ENCODE data around the gene ARHGAP18. TPM values are rescaled to one million over a fixed set of nuclear protein-coding genes. Genes with fewer than 3 reads are reported as not detected.

The ARHGAP18 gene
- total RNA-seq, 2 donors from 2014 or later, result 14.3 to 17.7 TPM

GRCh38 chr6:129747588-129748112 lies 37.7 kb upstream of the ARHGAP18 start:
- DNase-seq, result no peak

DNA sequence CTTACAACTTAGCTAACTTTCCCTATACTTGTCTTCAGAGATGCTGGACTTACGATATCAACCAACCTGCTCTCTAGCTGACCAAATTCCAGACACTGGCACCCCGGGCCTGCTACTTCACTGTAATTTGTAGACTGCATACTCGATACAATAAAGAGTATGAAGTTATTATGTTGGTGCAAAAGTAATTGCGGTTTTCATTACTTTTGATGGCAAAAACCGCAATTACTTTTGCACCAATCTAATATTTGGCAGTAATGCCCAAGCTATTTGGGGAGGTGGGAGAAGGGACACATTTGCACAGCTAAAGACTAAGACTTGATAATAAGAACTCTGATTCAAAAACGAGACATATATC lies 34.9 kb upstream of the ARHGAP18 start:
- Mint-ChIP-seq H3K4me3 (no peak overlapping the region), H3K9me3 (no peaks in the 10 kb centered on the region), H3K36me3 (ENCODE audit: low read depth) (no peaks in the 10 kb centered on the region), H3K4me1 (peaks cover 21% of the 10 kb centered on the region), H3K27me3 (ENCODE audit: insufficient read depth) (no peaks in the 10 kb centered on the region), H3K27ac (no peak overlapping the region)
- no peaks in the 10 kb centered on the region for H3K36me3 ChIP-seq (ENCODE audit: control insufficient read depth, insufficient read depth, low read length)
- no peaks in the 10 kb centered on the region for H3K27me3 ChIP-seq (ENCODE audit: control insufficient read depth, insufficient read depth, low read length, poor library complexity, severe bottlenecking)
- no peak for DNase-seq
- TF ChIP-seq CTCF (conservative IDR thresholded peaks at IDR 0.05), result no peak
- 95 to 97% methylated on average over 4 to 6 of the region's 6 CpGs for WGBS, 2 experiments (ENCODE audit: insufficient coverage in 1 of 2, insufficient read length in 1 of 2)
- no peak overlapping the region for H3K9ac ChIP-seq (ENCODE audit: extremely low read depth, low read length, poor library complexity, severe bottlenecking)
- no peak overlapping the region for H3K4me3 ChIP-seq (ENCODE audit: low read length)
- H3K4me1 ChIP-seq (ENCODE audit: control insufficient read depth, insufficient read depth, low read length), result peaks cover 17% of the 10 kb centered on the region
- no peak overlapping the region for H3K27ac ChIP-seq (ENCODE audit: low read depth, low read length)
- H3K9me3 ChIP-seq (ENCODE audit: control insufficient read depth, low read length), result no peaks in the 10 kb centered on the region

More at GRCh38 chr6:129747588-129748112, 37.7 kb upstream of the ARHGAP18 start:
- Histone ChIP-seq H3K36me3 (ENCODE audit: control insufficient read depth, insufficient read depth, low read length) (no peaks in the 10 kb centered on the region), H3K9ac (ENCODE audit: extremely low read depth, low read length, poor library complexity, severe bottlenecking) (no peak overlapping the region), H3K27ac (ENCODE audit: low read depth, low read length) (no peak overlapping the region), H3K27me3 (ENCODE audit: control insufficient read depth, insufficient read depth, low read length, poor library complexity, severe bottlenecking) (no peaks in the 10 kb centered on the region), H3K9me3 (ENCODE audit: control insufficient read depth, low read length) (no peaks in the 10 kb centered on the region), H3K4me3 (ENCODE audit: low read length) (no peak overlapping the region), H3K4me1 (ENCODE audit: control insufficient read depth, insufficient read depth, low read length) (peaks cover 17% of the 10 kb centered on the region)
- no peak overlapping the region for H3K27ac Mint-ChIP-seq
- TF ChIP-seq CTCF (conservative IDR thresholded peaks at IDR 0.05), result no peak
- H3K4me3 Mint-ChIP-seq, result no peak overlapping the region
- 95 to 100% methylated on average over 1 to 4 of the region's 4 CpGs for WGBS, 2 experiments (ENCODE audit: insufficient coverage in 1 of 2, insufficient read length in 1 of 2)
- peaks cover 29% of the 10 kb centered on the region for H3K4me1 Mint-ChIP-seq
- H3K27me3 Mint-ChIP-seq (ENCODE audit: insufficient read depth), result no peaks in the 10 kb centered on the region
- no peaks in the 10 kb centered on the region for H3K9me3 Mint-ChIP-seq
- H3K36me3 Mint-ChIP-seq (ENCODE audit: low read depth), result no peaks in the 10 kb centered on the region

DNA sequence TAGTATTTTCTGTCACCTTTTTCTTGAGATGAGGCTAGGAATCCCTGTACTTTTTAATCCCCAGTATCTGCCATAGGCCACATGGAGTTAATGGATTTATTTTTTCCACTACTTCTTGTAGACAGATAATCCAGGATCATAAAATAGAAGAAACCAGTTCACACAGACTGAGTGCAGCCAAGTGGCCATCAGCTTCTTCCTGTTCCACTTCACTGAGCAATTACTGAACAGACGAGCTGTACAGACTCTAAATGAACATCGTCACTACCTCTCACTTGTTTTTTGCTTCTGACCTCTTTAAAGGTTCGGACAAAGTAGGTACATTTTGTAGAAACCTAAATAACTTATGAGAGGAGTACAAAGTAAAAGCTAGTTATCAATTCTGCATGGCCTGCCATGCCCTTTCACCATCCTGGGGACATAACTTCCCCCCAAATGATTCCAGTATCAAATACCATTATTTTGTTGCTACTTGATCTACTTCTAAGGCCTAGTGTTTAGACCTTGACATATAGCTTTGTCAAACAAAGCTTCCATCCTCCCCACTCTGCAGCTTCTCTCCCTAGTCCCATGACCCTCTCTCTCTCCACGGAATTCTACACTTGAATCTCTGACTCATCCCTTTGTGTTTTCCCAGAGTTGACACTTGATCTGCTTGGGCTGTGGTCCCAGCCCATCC lies 34.4 kb upstream of the ARHGAP18 start:
- H3K9me3 Mint-ChIP-seq, result no peaks in the 10 kb centered on the region
- no peaks in the 10 kb centered on the region for H3K36me3 ChIP-seq (ENCODE audit: control insufficient read depth, insufficient read depth, low read length)
- H3K4me1 ChIP-seq (ENCODE audit: control insufficient read depth, insufficient read depth, low read length), result peaks cover 13% of the 10 kb centered on the region
- no peaks in the 10 kb centered on the region for H3K36me3 Mint-ChIP-seq (ENCODE audit: low read depth)
- no peak overlapping the region for H3K4me3 ChIP-seq (ENCODE audit: low read length)
- peaks cover 17% of the 10 kb centered on the region for H3K4me1 Mint-ChIP-seq
- no peak overlapping the region for H3K27ac Mint-ChIP-seq
- DNase-seq, result no peak
- H3K27me3 ChIP-seq (ENCODE audit: control insufficient read depth, insufficient read depth, low read length, poor library complexity, severe bottlenecking), result no peaks in the 10 kb centered on the region
- no peak for TF ChIP-seq CTCF (conservative IDR thresholded peaks at IDR 0.05)
- no peaks in the 10 kb centered on the region for H3K9me3 ChIP-seq (ENCODE audit: control insufficient read depth, low read length)
- H3K9ac ChIP-seq (ENCODE audit: extremely low read depth, low read length, poor library complexity, severe bottlenecking), result no peak overlapping the region
- no peak overlapping the region for H3K27ac ChIP-seq (ENCODE audit: low read depth, low read length)
- no peaks in the 10 kb centered on the region for H3K27me3 Mint-ChIP-seq (ENCODE audit: insufficient read depth)
- H3K4me3 Mint-ChIP-seq, result no peak overlapping the region
- WGBS, 2 experiments (ENCODE audit: insufficient coverage in 1 of 2, insufficient read length in 1 of 2), result 42 to 76% methylated on average over 3 to 4 of the region's 4 CpGs

All from endodermal cell (in vitro differentiated cells).